Endothelial cell of umbilical vein (primary cell): ENCODE measurements around the gene PDE6D. TPM values are rescaled to one million over a fixed set of nuclear protein-coding genes. Genes with fewer than 3 reads are reported as not detected.
"Not testable (repeated sequence)": the region's sequence is repeated elsewhere in the genome, so short reads cannot be mapped to it uniquely, and the experiment has no call there.

ENCODE experiments used
- BruUV-seq: library from RNA; stranded (reverse); fragments of 400-500 nt; replicated peaks from 2 replicates; lab custom pipeline; 2021; lab: Mats Ljungman, UMichigan
- CTCF ChIA-PET: fragments of 300-600, 350-600 bp; sonication (Branson Sonifier 250); formaldehyde crosslinking; loops from one replicate; lab custom pipeline; 2021; ENCODE audit warnings: antibody characterized with exemption, inconsistent platforms; lab: Charles Lee
- POLR2A ChIA-PET: fragments of 300-600, 350-600 bp; sonication (Branson Sonifier 250); formaldehyde crosslinking; loops from one replicate; lab custom pipeline; 2021; ENCODE audit warnings: antibody characterized with exemption, inconsistent platforms; lab: Charles Lee
- DNase-seq: peaks from one replicate; pipeline ENCODE4 v3.0.0-alpha.2; 2011; ENCODE audit warnings: low read depth, low spot score
- FAIRE-seq: peaks from 2 replicates; lab custom pipeline; 2011; peaks lifted over from hg19 to GRCh38; lab: Jason Lieb, UNC
- H2AFZ ChIP-seq: 2 replicates; pipeline ENCODE4 v1.6.0; 2012; ENCODE audit warnings: low read depth, low read length, control low read depth, inconsistent platforms
- H3K27ac ChIP-seq: 2 replicates; pipeline ENCODE4 v1.5.1; 2011; ENCODE audit warnings: low read depth, mild to moderate bottlenecking, control low read depth, low read length, moderate library complexity; ENCODE audit not compliant: insufficient read depth
- H3K27me3 ChIP-seq, 2 experiments: 2 replicates each; pipeline versions ENCODE4 v1.6.0 to v1.6.1; 2011; ENCODE audit warnings: low read length in 2 of 2, mixed read lengths in 1 of 2; ENCODE audit not compliant: control insufficient read depth in 2 of 2, insufficient read depth in 2 of 2
- H3K36me3 ChIP-seq, 2 experiments: 2 replicates in 1 of 2; 3 replicates in 1 of 2; pipeline ENCODE4 v1.5.1; 2011; ENCODE audit warnings: low read length in 2 of 2, mild to moderate bottlenecking in 1 of 2, moderate library complexity in 1 of 2; ENCODE audit not compliant: control insufficient read depth in 2 of 2, insufficient read depth in 2 of 2; ENCODE audit errors: extremely low read depth in 1 of 2
- H3K4me1 ChIP-seq: 3 replicates; pipeline ENCODE4 v1.5.1; 2011; ENCODE audit warnings: mild to moderate bottlenecking, low read length; ENCODE audit not compliant: control insufficient read depth, insufficient read depth; ENCODE audit errors: extremely low read depth
- H3K4me2 ChIP-seq: 2 replicates; pipeline ENCODE4 v1.6.1; 2011; ENCODE audit warnings: low read length, control low read depth, mixed read lengths; ENCODE audit not compliant: insufficient read depth
- H3K4me3 ChIP-seq, 3 experiments: fragments of 200-600 bp in 1 of 3; sonication (generic), shearing (Covaris generic) in 1 of 3; replicated peaks in 1 of 3; 2 replicates each; pipeline ENCODE4 v1.5.1; 2011 to 2016; ENCODE audit warnings: control low read depth in 3 of 3, low read length in 3 of 3, mild to moderate bottlenecking in 2 of 3, inconsistent platforms in 1 of 3, low read depth in 1 of 3, moderate library complexity in 1 of 3; ENCODE audit not compliant: insufficient read depth in 1 of 3
- H3K79me2 ChIP-seq: 2 replicates; pipeline ENCODE4 v1.6.0; 2012; ENCODE audit warnings: low read length, inconsistent platforms; ENCODE audit not compliant: control insufficient read depth, insufficient read depth
- H3K9ac ChIP-seq: replicated peaks from 2 replicates; pipeline ENCODE3; 2011; ENCODE audit warnings: low read length, control low read depth; ENCODE audit not compliant: insufficient read depth; ENCODE audit errors: extremely low read depth
- H3K9me1 ChIP-seq: replicated peaks from 3 replicates; pipeline ENCODE4 v1.6.0; 2011; ENCODE audit warnings: mild to moderate bottlenecking, low read length; ENCODE audit not compliant: control insufficient read depth, insufficient read depth; ENCODE audit errors: extremely low read depth
- H3K9me3 ChIP-seq: replicated peaks from 2 replicates; pipeline ENCODE4 v1.5.1; 2012; ENCODE audit warnings: low read length, inconsistent platforms; ENCODE audit not compliant: control insufficient read depth, insufficient read depth
- H4K20me1 ChIP-seq: replicated peaks from 2 replicates; pipeline ENCODE3; 2011; ENCODE audit warnings: mild to moderate bottlenecking, low read length; ENCODE audit not compliant: control insufficient read depth, insufficient read depth; ENCODE audit errors: extremely low read depth
- FOS ChIP-seq: IDR thresholded peaks from 2 replicates; pipeline ENCODE4 v1.6.1; 2011; ENCODE audit warnings: mild to moderate bottlenecking, low read length, moderate library complexity, borderline replicate concordance; ENCODE audit not compliant: insufficient read depth
- GATA2 ChIP-seq: IDR thresholded peaks from 2 replicates; pipeline ENCODE4 v1.7.0; 2011; ENCODE audit warnings: low read depth, mild to moderate bottlenecking, moderate library complexity, mixed read lengths, low read length; ENCODE audit not compliant: insufficient read length, insufficient read depth
- MYC ChIP-seq: IDR thresholded peaks from one replicate; pipeline ENCODE4 v1.6.1; 2011; ENCODE audit warnings: mild to moderate bottlenecking, low read depth, low read length
- POLR2A ChIP-seq: IDR thresholded peaks from 2 replicates; pipeline ENCODE4 v1.6.1; 2012; ENCODE audit warnings: low read depth, mild to moderate bottlenecking, control low read depth, low read length
- POLR2AphosphoS5 ChIP-seq: IDR thresholded peaks from 2 replicates; pipeline ENCODE4 v1.6.1; 2012; ENCODE audit warnings: low read depth, mild to moderate bottlenecking, control low read depth, low read length, moderate library complexity; ENCODE audit not compliant: insufficient read depth
- dilution Hi-C: fragments of 300-500 bp; cut with MboI; formaldehyde crosslinking; loops from one replicate; pipeline ENCODE4 v1.15.0; 2019; ENCODE audit warnings: low sequenced_read_pairs; ENCODE audit not compliant: extremely low pct_ligation_motif_present
- intact Hi-C: fragments of 100-400 bp; cut with micrococcal nuclease; formaldehyde crosslinking; loops from one replicate; pipeline ENCODE4 v1.10.0; 2022
- polyA plus RNA-seq, 4 experiments: library from polyadenylated mRNA; depleted of rRNA in 3 of 4; stranded (reverse) in 3 of 4; unstranded in 1 of 4; fragments of >200 nt; gene quantifications; 2 replicates each; pipeline versions ENCODE4 v1.2.1 to v1.2.3, GENCODE V29; 2011 to 2012; ENCODE audit warnings: missing spikeins in 1 of 4
- total RNA-seq: library from RNA; stranded (reverse); gene quantifications from 2 replicates; pipeline ENCODE4 v1.2.3, GENCODE V29; 2021

Gene PDE6D
- total and polyA plus RNA-seq, 2 donors (not counting 3 experiments of a cell fraction or from before 2014, with no cell fraction given), result 23.8 to 36.8 TPM

GRCh38 chr2:231712451-231713021 lies 68.5 kb downstream of the PDE6D start:
- H4K20me1 ChIP-seq, H3K9ac ChIP-seq, FAIRE-seq, intact Hi-C loops, dilution Hi-C loops, H3K9me3 ChIP-seq, H3K9me1 ChIP-seq, H3K27me3 ChIP-seq, H3K4me3 ChIP-seq, POLR2A ChIA-PET, H2AFZ ChIP-seq, DNase-seq, H3K27ac ChIP-seq: not testable (repeated sequence)
- H3K36me3 ChIP-seq, result peaks cover 11 to 17% of the 10 kb centered on the region in 2 experiments
- BruUV-seq, result TSS peak; percentile 14
- peak overlapping the region; percentile 74 for H3K4me2 ChIP-seq
- CTCF ChIA-PET, result interaction anchor here (1.2 to 13.8 kb wide), 4 partner anchors 28 to 102 kb away, joined by 7 to 583 read pairs (median 123); no protein-coding TSS in a partner anchor
- peaks cover 41% of the 10 kb centered on the region for H3K79me2 ChIP-seq
- peaks cover 27% of the 10 kb centered on the region for H3K4me1 ChIP-seq

GRCh38 chr2:231711677-231712450 lies 69.2 kb downstream of the PDE6D start:
- no peaks in the 10 kb centered on the region for H4K20me1 ChIP-seq
- H3K4me2 ChIP-seq, result peak overlapping the region; percentile 74
- H2AFZ ChIP-seq, result no peak overlapping the region
- DNase-seq (no peak), FAIRE-seq (peak; percentile 47)
- H3K4me1 ChIP-seq, result peaks cover 27% of the 10 kb centered on the region
- BruUV-seq, result no TSS peak
- H3K79me2 ChIP-seq, result peaks cover 41% of the 10 kb centered on the region
- H3K27me3 ChIP-seq, result no peaks in the 10 kb centered on the region
- ChIA-PET POLR2A (no interaction called here), CTCF (interaction anchor here (1.2 to 13.8 kb wide), 3 partner anchors 28 to 99 kb away, joined by 7 to 583 read pairs (median 107); no protein-coding TSS in a partner anchor)
- no peaks in the 10 kb centered on the region for H3K9me1 ChIP-seq
- no peak overlapping the region for H3K27ac ChIP-seq
- intact Hi-C loops (no loop called here), dilution Hi-C loops (no loop called here)
- peak overlapping the region; percentile 96 for H3K9ac ChIP-seq
- TF ChIP-seq FOS (no peak), POLR2AphosphoS5 (peak; percentile 12), MYC (no peak), GATA2 (no peak), POLR2A (no peak)
- peak overlapping the region; percentile 60 to 86 (median 82) for H3K4me3 ChIP-seq
- H3K9me3 ChIP-seq, result no peaks in the 10 kb centered on the region
- peaks cover 11 to 17% of the 10 kb centered on the region in 2 experiments for H3K36me3 ChIP-seq
